HCT116 (cell line): Measurements from ENCODE around the gene SLC25A22. TPM values are rescaled to one million over a fixed set of nuclear protein-coding genes. Genes with fewer than 3 reads are reported as not detected.

ENCODE experiments used
- ATAC-seq: fragments of 200-7000 bp; cut with Tn5 transposase; 2 replicates; pipeline ENCODE4 v1.9.1; 2020; ENCODE audit warnings: mild to moderate bottlenecking, moderate library complexity
- BruUV-seq: library from RNA; stranded (reverse); fragments of 400-500 nt; replicated peaks from 2 replicates; lab custom pipeline; 2021; lab: Mats Ljungman, UMichigan
- CTCF ChIA-PET: fragments of 300-600 bp; sonication (Branson Sonifier 250); formaldehyde crosslinking; loops from one replicate; lab custom pipeline; 2021; ENCODE audit warnings: antibody characterized with exemption; lab: Charles Lee
- POLR2A ChIA-PET: fragments of 300-600, 350-600 bp; sonication (Branson Sonifier 250); formaldehyde crosslinking; loops from one replicate; lab custom pipeline; 2021; ENCODE audit warnings: antibody characterized with exemption; lab: Charles Lee
- RAD21 ChIA-PET, 2 experiments: fragments of 300-600 bp; sonication (Branson Sonifier 250); formaldehyde crosslinking; loops; one replicate each; lab custom pipeline; 2023; ENCODE audit warnings: low total read pairs in 2 of 2; ENCODE audit not compliant: uncharacterized antibody in 2 of 2, unreplicated experiment in 2 of 2, low non-redundant PET in 1 of 2; lab: Charles Lee
- DNase-seq: peaks from one replicate; pipeline ENCODE4 v3.0.0-alpha.2; 2010; ENCODE audit warnings: low read depth, low spot score
- H2AFZ ChIP-seq: fragments of 200-600 bp; shearing (Covaris generic), sonication (generic); 2 replicates; pipeline ENCODE4 v1.6.1; 2017; ENCODE audit warnings: low read depth, mixed run types, mixed read lengths, antibody characterized with exemption, low read length; ENCODE audit not compliant: poor library complexity, severe bottlenecking
- H3K27ac ChIP-seq: 2 replicates; pipeline ENCODE4 v1.5.1; 2012; ENCODE audit warnings: low read depth, low read length
- H3K27me3 ChIP-seq: fragments of 200-600 bp; sonication (generic); 2 replicates; pipeline ENCODE4 v1.6.1; 2016; ENCODE audit warnings: mixed run types, low read length, mixed read lengths; ENCODE audit not compliant: insufficient read depth
- H3K36me3 ChIP-seq, 2 experiments: fragments of 200-500 bp in 1 of 2; fragments of 200-600 bp in 1 of 2; sonication (Bioruptor generic) in 1 of 2; sonication (generic) in 1 of 2; 2 replicates each; pipeline versions ENCODE4 v1.5.1 to v1.6.1; 2014 to 2016; ENCODE audit warnings: low read length in 2 of 2, inconsistent platforms in 1 of 2, mixed read lengths in 1 of 2, mixed run types in 1 of 2; ENCODE audit not compliant: insufficient read depth in 2 of 2, control insufficient read depth in 1 of 2
- H3K4me1 ChIP-seq, 2 experiments: fragments of 200-600 bp in 1 of 2; sonication (generic) in 1 of 2; 2 replicates each; pipeline versions ENCODE4 v1.5.1 to v1.6.1; 2012 to 2017; ENCODE audit warnings: low read length in 2 of 2, inconsistent platforms in 1 of 2, mild to moderate bottlenecking in 1 of 2, mixed read lengths in 1 of 2, mixed run types in 1 of 2, moderate library complexity in 1 of 2; ENCODE audit not compliant: insufficient read depth in 2 of 2, control insufficient read depth in 1 of 2
- H3K4me2 ChIP-seq: fragments of 200-600 bp; sonication (generic); 2 replicates; pipeline ENCODE4 v1.6.1; 2017; ENCODE audit warnings: mixed run types, low read length, mixed read lengths
- H3K4me3 ChIP-seq, 2 experiments: fragments of 200-600 bp in 1 of 2; sonication (generic) in 1 of 2; replicated peaks in 1 of 2; 2 replicates each; pipeline ENCODE4 v1.5.1; 2011 to 2016; ENCODE audit warnings: low read length in 2 of 2, control low read depth in 1 of 2, low read depth in 1 of 2, mild to moderate bottlenecking in 1 of 2, mixed read lengths in 1 of 2, mixed run types in 1 of 2
- H3K79me2 ChIP-seq: fragments of 200-600 bp; sonication (generic); 2 replicates; pipeline ENCODE4 v1.6.1; 2017; ENCODE audit warnings: mild to moderate bottlenecking, mixed run types, low read length, moderate library complexity, mixed read lengths; ENCODE audit not compliant: insufficient read depth
- H3K9ac ChIP-seq: fragments of 200-600 bp; sonication (generic); 2 replicates; pipeline ENCODE4 v1.6.1; 2016; ENCODE audit warnings: low read length, mixed read lengths
- H3K9me2 ChIP-seq: fragments of 200-600 bp; sonication (generic), shearing (Covaris generic); 2 replicates; pipeline ENCODE4 v1.6.1; 2017; ENCODE audit warnings: mixed run types, mild to moderate bottlenecking, moderate library complexity; ENCODE audit not compliant: insufficient read depth
- H3K9me3 ChIP-seq, 2 experiments: fragments of 200-500 bp in 1 of 2; fragments of 200-600 bp in 1 of 2; sonication (Bioruptor generic) in 1 of 2; sonication (generic) in 1 of 2; 2 replicates each; pipeline ENCODE4 v1.6.1; 2014 to 2017; ENCODE audit warnings: low read length in 2 of 2, mixed read lengths in 2 of 2, inconsistent platforms in 1 of 2, low read depth in 1 of 2, mild to moderate bottlenecking in 1 of 2, mixed run types in 1 of 2, moderate library complexity in 1 of 2; ENCODE audit not compliant: control insufficient read depth in 1 of 2, insufficient read depth in 1 of 2
- H4K20me1 ChIP-seq: fragments of 200-600 bp; sonication (generic), shearing (Covaris generic); 2 replicates; pipeline ENCODE4 v1.6.1; 2017; ENCODE audit warnings: mixed run types, mild to moderate bottlenecking, moderate library complexity; ENCODE audit not compliant: insufficient read depth
- CBX3 ChIP-seq: IDR thresholded peaks from 2 replicates; pipeline ENCODE4 v1.6.1; 2012; ENCODE audit warnings: low read depth
- EGR1 ChIP-seq: IDR thresholded peaks from 2 replicates; pipeline ENCODE4 v1.6.1; 2012; ENCODE audit warnings: low read depth
- ELF1 ChIP-seq: IDR thresholded peaks from 2 replicates; pipeline ENCODE4 v1.6.1; 2012; ENCODE audit warnings: low read depth, borderline replicate concordance
- EZH2phosphoT487 ChIP-seq: fragments of 200-600 bp; IDR thresholded peaks from 2 replicates; pipeline ENCODE4 v1.6.1; 2018; ENCODE audit warnings: antibody characterized with exemption, borderline replicate concordance
- JUND ChIP-seq: IDR thresholded peaks from 2 replicates; pipeline ENCODE4 v1.6.1; 2012
- POLR2A ChIP-seq: IDR thresholded peaks from 2 replicates; pipeline ENCODE4 v1.7.0; 2011; ENCODE audit warnings: borderline replicate concordance; ENCODE audit not compliant: insufficient read depth, insufficient read length; ENCODE audit errors: extremely low read depth
- POLR2AphosphoS5 ChIP-seq: IDR thresholded peaks from 2 replicates; pipeline ENCODE4 v1.6.1; 2011; ENCODE audit warnings: mild to moderate bottlenecking, low read depth, low read length, moderate library complexity
- RAD21 ChIP-seq: IDR thresholded peaks from 2 replicates; pipeline ENCODE4 v1.6.1; 2012; ENCODE audit warnings: low read depth, mild to moderate bottlenecking
- REST ChIP-seq: IDR thresholded peaks from 2 replicates; pipeline ENCODE4 v1.6.1; 2012; ENCODE audit warnings: low read depth
- SIN3A ChIP-seq: IDR thresholded peaks from 2 replicates; pipeline ENCODE4 v1.6.1; 2012; ENCODE audit warnings: low read depth
- SP1 ChIP-seq: IDR thresholded peaks from 2 replicates; pipeline ENCODE4 v1.6.1; 2012; ENCODE audit warnings: low read depth
- TCF7L2 ChIP-seq: IDR thresholded peaks from 2 replicates; pipeline ENCODE4 v1.7.0; 2011; ENCODE audit warnings: borderline replicate concordance, inconsistent platforms; ENCODE audit not compliant: insufficient read depth, insufficient read length; ENCODE audit errors: extremely low read depth
- ZFX ChIP-seq: fragments of 450-650 bp; IDR thresholded peaks from 2 replicates; pipeline ENCODE4 v1.6.1; 2017
- ZNF274 ChIP-seq: fragments of 200-500 bp; sonication (Bioruptor generic); IDR thresholded peaks from 2 replicates; pipeline ENCODE4 v1.6.1; 2014; ENCODE audit warnings: mild to moderate bottlenecking, low read depth, low read length, inconsistent platforms
- intact Hi-C: fragments of 100-400 bp; cut with micrococcal nuclease; formaldehyde crosslinking; loops from 2 replicates; pipeline ENCODE4 v1.10.0; 2022
- total RNA-seq: library from RNA; stranded (reverse); gene quantifications from one replicate; pipeline ENCODE4 v1.2.1, GENCODE V29; 2021; ENCODE audit not compliant: unreplicated experiment

SLC25A22 gene
- total RNA-seq, 1 experiment from 2014 or later: 62.0 TPM

GRCh38 chr11:794766-795633 lies 3.1 kb downstream of the SLC25A22 start:
- H3K9ac ChIP-seq: peak overlapping the region; percentile 94
- H3K4me3 ChIP-seq: peak overlapping the region; percentile 86 to 92
- ChIA-PET RAD21 (interaction anchor here in 1 of 2 experiments (0.6 kb wide), 1 partner anchor 40 kb away, joined by 3 read pairs; no protein-coding TSS in a partner anchor), CTCF (interaction anchor here (0.6 to 1.1 kb wide), 3 partner anchors 11 to 156 kb away, joined by 3 to 6 read pairs (median 3); no protein-coding TSS in a partner anchor)
- no peak overlapping the region for H2AFZ ChIP-seq
- no TSS peak for BruUV-seq
- ATAC-seq: peak; percentile 26
- intact Hi-C loops: no loop called here
- H3K9me3 ChIP-seq: no peaks in the 10 kb centered on the region
- no peaks in the 10 kb centered on the region for H3K9me2 ChIP-seq
- peak overlapping the region; percentile 91 for H3K27ac ChIP-seq
- TF ChIP-seq POLR2AphosphoS5: 0 out of 2 replicates have a peak, but pooled peaks have one; percentile 23
- TF ChIP-seq JUND: no peak
- TF ChIP-seq, all 23 proteins: peak for 1
- no peak for DNase-seq
- Histone ChIP-seq H3K4me1 (peaks cover 23 to 52% of the 10 kb centered on the region in 2 experiments), H3K4me2 (peak overlapping the region; percentile 97), H3K79me2 (peaks cover 29% of the 10 kb centered on the region), H4K20me1 (no peaks in the 10 kb centered on the region), H3K36me3 (peaks cover 0 to 4% of the 10 kb centered on the region in 2 experiments; a peak in 1 of 4 replicates), H3K27me3 (no peaks in the 10 kb centered on the region)
- POLR2A ChIA-PET: interaction anchor here (0.9 to 2.9 kb wide), 6 partner anchors 9 to 40 kb away, joined by 3 to 25 read pairs (median 6); partner anchors contain the start of gene RPLP2

- Histone ChIP-seq H3K36me3 (peaks cover 0 to 4% of the 10 kb centered on the region in 2 experiments; a peak in 1 of 4 replicates), H3K9ac (0 out of 2 replicates have a peak overlapping the region, but pooled peaks have one; percentile 94), H3K9me3 (no peaks in the 10 kb centered on the region), H3K4me3 (peak overlapping the region in 1 of 2 experiments; percentile 86; a peak in 1 of 4 replicates), H3K4me1 (peaks cover 23 to 57% of the 10 kb centered on the region in 2 experiments), H2AFZ (no peak overlapping the region), H3K27ac (peak overlapping the region; percentile 91; the same call in 1 of the 2 replicates), H3K9me2 (no peaks in the 10 kb centered on the region), H3K79me2 (peaks cover 29% of the 10 kb centered on the region), H3K27me3 (no peaks in the 10 kb centered on the region), H4K20me1 (no peaks in the 10 kb centered on the region), H3K4me2 (peak overlapping the region; percentile 97)
- ChIA-PET CTCF (no interaction called here), POLR2A (no interaction called here), RAD21 (no interaction called here)
- ATAC-seq: no peak
- no TSS peak for BruUV-seq
- intact Hi-C loops: no loop called here
- DNase-seq: no peak
- TF ChIP-seq CBX3: no peak
- TF ChIP-seq EGR1: no peak
- no peak for TF ChIP-seq POLR2A
- TF ChIP-seq ZNF274: no peak
- TF ChIP-seq TCF7L2: no peak
- TF ChIP-seq ELF1: no peak
- TF ChIP-seq ZFX: no peak
- no peak for TF ChIP-seq RAD21
- no peak for TF ChIP-seq SIN3A
- no peak for TF ChIP-seq EZH2phosphoT487
- no peak for TF ChIP-seq REST
- no peak for TF ChIP-seq SP1
- TF ChIP-seq POLR2AphosphoS5: no peak
Observed at GRCh38 chr11:794013-794765, 3.9 kb downstream of the SLC25A22 start.
